Stimulated activated CD4-positive, alpha-beta T cell treated with anti-CD3 and anti-CD28 coated beads, Interleukin-4, amount 100 ng/mL, for 24 hours (primary cell): ENCODE results near the gene ZNF778.
"Not testable (repeated sequence)": the region's sequence is repeated elsewhere in the genome, so short reads cannot be mapped to it uniquely, and the experiment has no call there.

ENCODE experiments used
- DNase-seq: peaks from one replicate; pipeline ENCODE4 v3.0.0-alpha.2; 2020

ZNF778 gene

DNA sequence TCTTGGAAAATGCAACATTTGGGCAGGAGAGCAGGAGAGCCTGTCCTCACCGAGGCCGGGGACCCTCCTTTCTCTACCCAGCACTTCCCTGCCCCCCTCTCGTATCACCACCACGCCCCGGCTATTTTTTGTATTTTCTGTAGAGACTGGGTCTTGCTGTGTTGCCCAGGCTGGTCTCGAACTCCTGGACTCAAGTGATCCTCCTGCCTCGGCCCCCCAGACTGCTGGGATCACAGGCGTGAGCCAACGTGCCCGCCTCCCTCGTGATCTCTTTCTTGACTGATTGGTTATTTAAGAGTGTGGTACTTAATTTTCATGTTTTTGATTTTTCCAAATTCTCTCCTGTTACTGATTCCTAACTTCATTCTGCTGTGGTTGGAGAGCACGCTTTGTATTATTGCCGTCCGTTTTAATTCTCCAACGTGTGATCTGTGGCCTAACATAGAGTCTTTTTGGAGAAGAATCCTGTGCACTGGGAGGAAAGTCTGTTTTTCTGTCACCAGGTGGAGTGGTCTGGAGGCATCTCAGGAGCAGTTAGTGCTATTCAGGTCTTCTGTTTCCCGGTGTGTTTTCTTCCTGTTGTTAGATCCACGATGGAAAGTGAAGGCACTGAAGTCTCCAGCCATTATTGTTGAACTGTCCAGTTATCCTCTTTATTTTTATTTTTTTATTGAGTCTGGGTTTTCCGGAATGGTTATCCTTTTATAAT is 40.4 kb downstream of the ZNF778 start:
- DNase-seq: no peak

DNA sequence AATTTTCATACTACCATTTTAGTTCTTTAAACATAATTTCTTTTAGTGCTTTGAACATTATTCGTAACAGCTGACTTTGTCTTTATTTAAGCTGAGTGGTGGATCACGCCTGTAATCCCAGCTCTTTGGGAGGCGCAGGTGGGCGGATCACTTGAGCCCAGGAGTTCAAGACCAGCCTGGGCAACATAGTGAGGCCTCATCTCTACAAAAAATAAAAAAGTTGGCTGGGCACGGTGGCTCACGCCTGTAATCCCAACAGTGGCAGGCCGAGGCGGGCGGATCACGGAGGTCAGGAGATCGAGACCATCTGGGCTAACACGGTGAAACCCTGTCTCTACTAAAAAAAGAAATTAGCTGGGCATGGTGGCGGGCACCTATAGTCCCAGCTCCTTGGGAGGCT is 42.4 kb downstream of the ZNF778 start:
- not testable (repeated sequence) for DNase-seq

DNA sequence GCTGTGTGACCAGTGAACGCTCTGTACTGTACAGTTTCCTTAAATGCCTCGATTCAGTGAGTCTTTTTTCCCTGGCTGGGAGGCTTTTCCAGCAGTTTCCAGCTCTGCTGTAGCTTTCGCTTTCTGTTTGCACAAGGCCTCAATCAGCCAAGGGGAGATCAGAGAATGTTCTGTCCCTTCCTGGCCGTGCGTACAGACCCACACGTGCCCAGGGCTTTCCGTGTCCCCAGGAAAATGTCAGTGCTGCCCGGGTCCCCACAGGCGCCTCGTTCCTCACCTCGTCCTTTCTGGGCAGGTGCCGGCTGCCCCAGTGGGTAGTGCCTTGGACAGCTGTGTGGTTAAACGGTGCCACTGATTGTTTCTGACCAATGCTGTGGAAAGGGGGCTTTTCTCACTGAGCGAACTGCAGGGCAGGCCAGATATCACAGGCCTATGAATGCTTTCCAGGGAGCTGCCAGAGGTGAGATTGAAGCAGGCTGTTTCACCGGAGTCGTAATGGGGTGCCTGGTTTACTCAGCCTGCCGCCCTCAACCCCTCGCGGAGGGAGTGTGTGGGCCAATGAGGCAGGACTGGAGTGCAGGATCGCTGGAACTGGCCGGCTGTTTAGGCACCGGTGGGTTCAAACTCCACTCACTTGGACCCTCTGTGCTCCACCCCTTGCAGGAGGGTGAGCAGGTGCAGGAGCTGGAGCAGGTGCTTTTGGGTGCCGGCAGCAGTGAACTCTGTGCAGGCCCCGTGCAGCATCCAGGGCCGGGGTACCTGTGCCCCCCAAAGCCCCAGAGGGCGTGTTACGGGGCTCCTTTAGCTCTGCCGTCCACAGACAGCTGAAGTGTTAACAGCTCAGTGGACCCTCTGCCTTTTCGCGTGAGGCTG is 44.4 kb downstream of the ZNF778 start:
- DNase-seq: no peak

- DNase-seq: no peak
Observed at GRCh38 chr16:89264800-89265550, 47.5 kb downstream of the ZNF778 start.

GRCh38 chr16:89265647-89266046 is 48.1 kb downstream of the ZNF778 start:
- DNase-seq: no peak

- no peak for DNase-seq
Observed at GRCh38 chr16:89266521-89267134, 49.1 kb downstream of the ZNF778 start.

GRCh38 chr16:89267746-89268145 is 50.2 kb downstream of the ZNF778 start:
- DNase-seq: not testable (repeated sequence)

DNA sequence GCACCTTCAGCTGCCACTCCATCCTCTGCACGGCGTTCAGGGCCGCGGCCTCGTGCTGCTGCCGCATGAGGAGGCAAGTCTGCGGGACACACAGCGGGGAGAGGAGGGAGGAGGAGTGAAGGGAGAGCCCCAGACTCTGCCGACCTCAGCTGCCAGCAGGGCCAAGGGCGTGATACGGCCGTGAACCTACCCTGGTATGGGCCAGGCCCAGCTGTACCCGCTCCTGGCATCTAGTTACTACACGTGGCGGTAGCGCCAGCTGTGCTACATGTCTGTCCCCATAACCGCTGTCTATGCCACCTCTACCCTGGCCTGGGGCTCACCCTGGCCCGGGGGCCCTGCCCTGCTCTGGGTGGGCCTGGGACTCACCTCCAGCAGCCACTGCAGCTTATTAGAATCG is 51.1 kb downstream of the ZNF778 start:
- no peak for DNase-seq

GRCh38 chr16:89268987-89269735 is 51.7 kb downstream of the ZNF778 start:
- no peak for DNase-seq

DNA sequence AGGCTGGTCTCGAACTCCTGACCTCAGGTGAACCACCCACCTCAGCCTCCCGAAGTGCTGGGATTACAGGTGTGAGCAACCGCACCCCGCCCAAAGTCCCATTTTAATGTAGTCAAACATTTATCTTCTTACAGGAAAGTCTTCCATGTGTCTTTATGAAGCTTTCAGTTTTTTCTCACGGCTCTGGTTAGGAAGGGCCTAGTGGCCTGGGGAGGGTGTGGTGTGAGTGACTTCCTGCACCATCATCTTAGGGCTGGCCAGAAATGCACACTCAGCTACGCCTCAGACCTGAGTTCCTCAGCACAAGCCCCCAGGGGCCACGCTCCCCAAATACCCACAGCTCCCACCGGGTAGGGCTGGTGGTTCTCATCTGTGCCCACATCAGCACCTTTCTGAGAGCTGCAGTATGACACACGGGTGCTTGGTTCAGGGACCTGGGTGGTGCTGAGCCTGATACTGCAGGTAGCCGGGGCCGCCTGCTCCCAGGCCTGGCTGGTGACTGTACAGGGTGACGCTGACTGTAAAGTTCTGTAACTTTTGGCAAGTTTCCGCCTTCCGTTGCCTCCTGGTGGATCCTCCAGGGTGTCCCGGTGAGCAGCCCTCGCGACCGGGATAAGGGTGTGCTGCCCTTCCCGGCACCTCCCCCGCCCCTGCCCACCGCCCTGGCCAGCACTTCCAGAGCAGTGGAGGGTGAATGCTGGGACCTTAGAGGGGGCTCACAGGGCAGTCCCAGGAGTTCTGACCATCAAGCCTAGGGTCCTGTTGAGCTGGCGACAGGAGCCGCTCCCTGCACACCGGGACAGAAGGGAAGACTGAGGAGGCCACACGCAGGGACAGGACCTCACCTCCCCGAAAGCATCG is 52.5 kb downstream of the ZNF778 start:
- DNase-seq: no peak

DNA sequence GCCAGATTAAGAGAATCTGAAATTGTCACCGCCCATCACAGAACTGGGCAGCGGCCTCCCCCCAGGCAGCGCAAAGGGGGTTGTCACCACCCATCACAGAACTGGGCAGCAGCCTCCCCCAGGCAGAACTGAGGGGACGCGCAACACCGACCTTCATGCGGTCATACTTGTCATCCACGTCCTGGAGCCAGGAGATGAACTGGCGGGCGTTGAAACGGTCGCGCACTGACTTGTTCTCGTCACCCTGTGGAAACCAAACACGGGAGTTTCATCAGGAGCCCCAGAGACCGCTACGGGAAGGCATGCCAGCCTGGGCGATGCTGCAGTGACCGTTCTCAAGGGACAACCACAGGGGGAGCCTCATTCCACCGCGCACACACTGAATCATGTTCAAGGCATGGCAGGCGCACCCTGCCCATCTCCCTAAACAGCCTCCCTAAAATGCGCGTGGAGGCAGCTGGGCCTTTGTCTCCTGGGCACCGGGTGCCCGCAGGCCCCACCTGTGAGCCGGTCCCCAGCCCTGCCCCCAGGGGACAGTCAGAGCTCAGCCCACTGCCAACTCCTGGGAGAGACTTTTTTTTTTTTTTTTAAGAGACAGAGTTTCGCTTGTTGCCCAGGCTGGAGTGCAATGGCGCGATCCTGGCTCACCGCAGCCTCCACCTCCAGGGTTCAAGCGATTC is 53.3 kb downstream of the ZNF778 start:
- no peak for DNase-seq

GRCh38 chr16:89272631-89273030 is 55.1 kb downstream of the ZNF778 start:
- no peak for DNase-seq

DNA sequence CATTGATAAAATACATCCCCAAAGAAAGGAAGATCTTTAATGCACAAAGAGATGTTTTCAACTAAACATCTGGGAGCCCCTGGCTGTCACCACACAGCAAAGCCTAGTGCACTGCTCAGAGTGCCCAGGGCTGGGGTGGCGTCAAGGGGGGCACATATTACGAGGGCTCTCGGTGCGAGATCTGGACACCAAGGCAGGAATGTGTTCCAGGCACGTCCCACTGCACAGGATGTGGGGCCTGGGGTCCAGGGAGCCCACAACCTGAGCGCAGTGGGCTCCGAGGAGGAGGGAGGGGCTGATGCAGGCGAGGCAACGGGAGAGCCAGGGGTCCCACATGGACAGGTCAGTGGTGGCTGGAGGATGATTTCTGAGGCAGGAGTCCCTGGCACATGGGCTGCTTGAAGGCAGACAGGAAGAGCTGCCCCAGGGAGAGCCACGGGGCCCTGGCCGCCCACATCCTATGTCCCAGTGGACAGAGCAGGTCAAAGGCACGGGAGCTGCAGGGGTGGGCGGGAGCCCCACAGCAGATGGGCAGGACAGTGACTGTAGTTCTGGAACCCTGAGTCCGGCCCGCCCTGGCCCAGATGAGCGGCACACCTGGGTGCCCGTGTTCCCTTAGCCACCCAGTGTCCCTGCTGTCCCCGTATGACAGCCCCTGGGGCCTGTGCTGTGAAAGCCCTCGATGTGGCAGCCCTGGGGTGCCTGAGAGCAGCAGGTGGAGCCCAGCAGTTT is 56.4 kb downstream of the ZNF778 start:
- DNase-seq: no peak

- no peak for DNase-seq
Observed at GRCh38 chr16:89274561-89275283, 57.2 kb downstream of the ZNF778 start.

DNA sequence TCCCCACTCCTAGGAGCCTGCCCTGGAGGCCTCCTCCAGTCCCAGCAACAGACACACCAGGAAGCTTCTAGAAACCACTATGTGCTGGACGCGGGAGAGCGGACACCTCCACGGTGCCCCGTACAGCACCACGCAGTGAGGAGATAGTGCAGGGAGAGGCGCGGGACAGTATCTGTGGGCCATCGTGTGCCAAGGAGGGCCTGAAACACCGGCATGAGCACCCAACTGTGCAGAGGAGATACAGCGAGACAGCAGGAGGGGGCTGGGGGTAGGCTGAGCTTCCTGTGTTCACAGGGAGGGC is 57.7 kb downstream of the ZNF778 start:
- DNase-seq: no peak

DNA sequence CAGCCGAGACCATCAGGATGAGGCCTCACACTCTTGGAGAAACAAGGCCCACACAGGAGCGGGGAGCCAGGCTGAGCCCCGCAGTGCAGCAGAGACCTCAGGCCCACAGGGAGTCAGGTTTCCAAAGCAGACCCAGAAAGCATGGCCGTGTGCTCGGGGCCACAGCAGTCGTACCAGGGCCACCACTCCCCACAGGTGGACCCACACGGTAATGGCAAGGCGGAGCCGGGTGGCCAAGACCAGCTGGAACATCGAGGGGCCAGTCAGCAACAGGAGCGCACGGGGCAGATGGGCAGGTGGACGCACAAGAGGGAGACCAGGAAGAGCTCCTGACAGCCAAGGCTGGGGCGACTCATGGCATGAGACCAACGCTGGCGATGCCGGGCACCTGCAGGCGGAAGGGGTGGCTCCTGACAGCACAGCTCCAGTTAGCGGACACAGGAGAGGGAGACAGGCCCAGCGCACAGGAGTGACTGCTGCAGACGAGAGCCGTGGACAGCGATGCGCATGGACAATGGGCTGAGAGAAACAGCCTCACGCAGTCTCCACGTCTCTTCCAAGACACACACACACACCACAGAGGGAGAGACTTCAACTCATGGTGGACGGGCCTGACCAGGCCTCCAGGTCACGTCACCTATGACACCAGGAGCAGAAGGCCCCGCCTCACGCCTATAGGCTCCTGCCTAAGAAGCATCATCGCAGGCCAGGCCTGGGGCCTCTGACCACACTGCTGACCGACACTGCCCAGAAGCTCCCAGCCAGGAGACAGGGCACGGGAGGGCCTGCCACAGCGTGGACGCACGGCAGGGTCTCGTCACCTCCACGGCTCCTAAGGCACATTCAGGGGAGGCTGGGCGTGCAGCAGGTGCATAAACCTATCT is 58.6 kb downstream of the ZNF778 start:
- DNase-seq: no peak

DNA sequence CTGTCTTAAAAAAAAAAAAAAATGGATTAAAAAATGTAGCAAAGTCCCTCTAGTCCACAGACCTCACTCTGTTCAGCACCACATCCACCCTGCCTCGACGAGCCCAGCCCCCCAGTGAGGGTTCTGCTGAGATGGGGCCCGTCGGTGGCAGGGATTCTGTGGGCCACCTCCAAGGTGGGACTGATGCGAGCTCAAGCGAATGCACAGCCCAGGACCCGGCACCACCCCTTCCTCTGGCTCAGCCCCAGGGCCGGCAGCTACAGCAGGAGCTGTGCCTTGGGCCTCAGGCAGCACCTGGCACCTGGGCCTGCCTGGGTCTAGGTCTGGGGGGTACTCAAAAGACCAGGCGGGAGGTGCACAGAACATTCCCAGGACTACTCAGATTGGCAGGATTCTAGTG is 59.5 kb downstream of the ZNF778 start:
- DNase-seq: no peak

- no peak for DNase-seq
Observed at GRCh38 chr16:89277641-89278341, 60.3 kb downstream of the ZNF778 start.
